GM08714 (cell line): Measurements from ENCODE around the gene BEX4.
"Not testable (repeated sequence)": the region's sequence is repeated elsewhere in the genome, so short reads cannot be mapped to it uniquely, and the experiment has no call there.

Experiments
- H3K4me3 ChIP-seq: fragments of 200-500 bp; sonication (Bioruptor generic); 2 replicates; pipeline ENCODE4 v1.5.1; 2014; ENCODE audit warnings: mild to moderate bottlenecking, low read length, inconsistent platforms
- ZNF274 ChIP-seq: IDR thresholded peaks from 2 replicates; pipeline ENCODE4 v1.6.1; 2012; ENCODE audit warnings: mild to moderate bottlenecking, low read depth, low read length

The BEX4 gene

GRCh38 chrX:103220511-103221323 lies 5.8 kb downstream of the BEX4 start:
- no peak overlapping the region for H3K4me3 ChIP-seq
- no peak for TF ChIP-seq ZNF274

GRCh38 chrX:103225918-103226317 lies 11.0 kb downstream of the BEX4 start:
- not testable (repeated sequence) for H3K4me3 ChIP-seq

GRCh38 chrX:103233263-103233662 lies 18.4 kb downstream of the BEX4 start:
- no peak for TF ChIP-seq ZNF274
- no peak overlapping the region for H3K4me3 ChIP-seq

- no peak for TF ChIP-seq ZNF274
Measured at GRCh38 chrX:103234869-103235268, 20.0 kb downstream of the BEX4 start.

GRCh38 chrX:103235608-103236007 lies 20.7 kb downstream of the BEX4 start:
- not testable (repeated sequence) for H3K4me3 ChIP-seq

More at GRCh38 chrX:103234869-103235268, 20.0 kb downstream of the BEX4 start:
- no peak overlapping the region for H3K4me3 ChIP-seq

- H3K4me3 ChIP-seq = no peak overlapping the region
- no peak for TF ChIP-seq ZNF274
Measured at GRCh38 chrX:103236296-103236695, 21.4 kb downstream of the BEX4 start.

- TF ChIP-seq ZNF274 = no peak
- no peak overlapping the region for H3K4me3 ChIP-seq
Measured at GRCh38 chrX:103240155-103240554, 25.2 kb downstream of the BEX4 start.

- H3K4me3 ChIP-seq = no peak overlapping the region
- TF ChIP-seq ZNF274 = no peak
Measured at GRCh38 chrX:103248553-103248952, 33.6 kb downstream of the BEX4 start.

- TF ChIP-seq ZNF274 = no peak
- H3K4me3 ChIP-seq = no peak overlapping the region
Measured at GRCh38 chrX:103249805-103250204, 34.9 kb downstream of the BEX4 start.

GRCh38 chrX:103250977-103251376 lies 36.1 kb downstream of the BEX4 start:
- TF ChIP-seq ZNF274 = no peak
- no peak overlapping the region for H3K4me3 ChIP-seq

- peak overlapping the region; percentile 63 for H3K4me3 ChIP-seq
- no peak for TF ChIP-seq ZNF274
Measured at GRCh38 chrX:103253608-103254007, 38.7 kb downstream of the BEX4 start.

- TF ChIP-seq ZNF274 = no peak
- H3K4me3 ChIP-seq = peak overlapping the region; percentile 63
Measured at GRCh38 chrX:103254171-103254824, 39.4 kb downstream of the BEX4 start.

GRCh38 chrX:103254921-103255493 lies 40.1 kb downstream of the BEX4 start, which contains the start of gene TCEAL8:
TSS of gene TCEAL8 (minus strand) at chrX:103255155. CDS start at chrX:103253979, 1,176 bp downstream.
- TF ChIP-seq ZNF274 = no peak
- H3K4me3 ChIP-seq = peak within 1 kb of the TSS; percentile 63

- no peak for TF ChIP-seq ZNF274
- no peak overlapping the region for H3K4me3 ChIP-seq
Measured at GRCh38 chrX:103256651-103257050, 41.7 kb downstream of the BEX4 start.

GRCh38 chrX:103258275-103258674 lies 43.4 kb downstream of the BEX4 start:
- no peak overlapping the region for H3K4me3 ChIP-seq
- no peak for TF ChIP-seq ZNF274
